IMR-90 (cell line): ENCODE data around the gene RAB20. TPM values are rescaled to one million over a fixed set of nuclear protein-coding genes. Genes with fewer than 3 reads are reported as not detected.

Source experiments
- ATAC-seq: fragments of 200-7000 bp; cut with Tn5 transposase; 2 replicates; pipeline ENCODE4 v1.9.1; 2020; ENCODE audit warnings: low read depth, mild to moderate bottlenecking, moderate library complexity
- BruUV-seq: library from RNA; stranded (reverse); fragments of 400-500 nt; replicated peaks from 2 replicates; lab custom pipeline; 2021; lab: Mats Ljungman, UMichigan
- CTCF ChIA-PET: fragments of 300-600 bp; formaldehyde crosslinking; extraction: SDS; loops from one replicate; lab custom pipeline; 2021; ENCODE audit warnings: antibody characterized with exemption; lab: Yijun Ruan, JAX
- POLR2A ChIA-PET: fragments of 300-600 bp; sonication (Branson Sonifier 250); formaldehyde crosslinking; loops from one replicate; lab custom pipeline; 2022; ENCODE audit warnings: antibody characterized with exemption; ENCODE audit not compliant: unreplicated experiment; lab: Charles Lee
- DNase-seq: peaks from one replicate; pipeline ENCODE4 v3.0.0; 2013
- H2AFZ ChIP-seq: replicated peaks from 2 replicates; pipeline ENCODE3; 2013; ENCODE audit warnings: low read length, mild to moderate bottlenecking; ENCODE audit not compliant: poor library complexity
- H2AK5ac ChIP-seq: 2 replicates; pipeline ENCODE4 v1.6.1; 2013; ENCODE audit warnings: low read depth, low read length, inconsistent platforms
- H2AK9ac ChIP-seq: replicated peaks from 2 replicates; pipeline ENCODE3; 2013; ENCODE audit warnings: mild to moderate bottlenecking, low read depth, low read length, moderate library complexity; ENCODE audit not compliant: poor library complexity
- H2BK120ac ChIP-seq: 2 replicates; pipeline ENCODE4 v1.6.1; 2013; ENCODE audit warnings: low read depth, low read length, inconsistent platforms
- H2BK15ac ChIP-seq: 3 replicates; pipeline ENCODE4 v1.6.1; 2013; ENCODE audit warnings: low read depth, low read length, inconsistent platforms
- H2BK20ac ChIP-seq: 2 replicates; pipeline ENCODE4 v1.6.1; 2013; ENCODE audit warnings: low read depth, mild to moderate bottlenecking, inconsistent platforms, low read length, moderate library complexity
- H2BK5ac ChIP-seq: 2 replicates; pipeline ENCODE4 v1.6.1; 2013; ENCODE audit warnings: mild to moderate bottlenecking, low read depth, low read length, inconsistent platforms; ENCODE audit not compliant: poor library complexity, severe bottlenecking
- H3K14ac ChIP-seq: replicated peaks from 2 replicates; pipeline ENCODE4 v1.6.1; 2013; ENCODE audit warnings: low read depth, low read length, inconsistent platforms
- H3K18ac ChIP-seq: 2 replicates; pipeline ENCODE4 v1.6.1; 2013; ENCODE audit warnings: low read depth, low read length, control low read depth
- H3K23ac ChIP-seq: 2 replicates; pipeline ENCODE4 v1.6.1; 2013; ENCODE audit warnings: low read depth, low read length, inconsistent platforms
- H3K27ac ChIP-seq: 2 replicates; pipeline ENCODE4 v1.5.1; 2013; ENCODE audit warnings: mild to moderate bottlenecking, control low read depth, low read length; ENCODE audit not compliant: insufficient read depth
- H3K27me3 ChIP-seq: 2 replicates; pipeline ENCODE4 v1.6.1; 2013; ENCODE audit warnings: low read length; ENCODE audit not compliant: control insufficient read depth, insufficient read depth
- H3K36me3 ChIP-seq: 2 replicates; pipeline ENCODE4 v1.6.1; 2013; ENCODE audit warnings: low read length, mixed read lengths; ENCODE audit not compliant: control insufficient read depth, insufficient read depth
- H3K4ac ChIP-seq: 2 replicates; pipeline ENCODE4 v1.6.1; 2013; ENCODE audit warnings: low read depth, low read length, inconsistent platforms
- H3K4me1 ChIP-seq: 2 replicates; pipeline ENCODE4 v1.6.1; 2013; ENCODE audit warnings: low read length, mixed read lengths; ENCODE audit not compliant: control insufficient read depth, insufficient read depth
- H3K4me2 ChIP-seq: 2 replicates; pipeline ENCODE4 v1.6.1; 2013; ENCODE audit warnings: low read depth, mild to moderate bottlenecking, control low read depth, low read length, moderate library complexity
- H3K4me3 ChIP-seq: 2 replicates; pipeline ENCODE4 v1.5.1; 2013; ENCODE audit warnings: low read depth, mild to moderate bottlenecking, control low read depth, low read length, moderate library complexity; ENCODE audit not compliant: insufficient read depth
- H3K56ac ChIP-seq: 2 replicates; pipeline ENCODE4 v1.6.1; 2013; ENCODE audit warnings: low read length, inconsistent platforms; ENCODE audit not compliant: insufficient read depth; ENCODE audit errors: extremely low read depth
- H3K79me1 ChIP-seq, 2 experiments: 2 replicates each; pipeline ENCODE4 v1.6.1; 2013; ENCODE audit warnings: low read length in 2 of 2, inconsistent platforms in 1 of 2, low read depth in 1 of 2
- H3K9ac ChIP-seq: 2 replicates; pipeline ENCODE4 v1.6.1; 2013; ENCODE audit warnings: low read depth, low read length, control low read depth
- H3K9me1 ChIP-seq: 2 replicates; pipeline ENCODE4 v1.6.1; 2013; ENCODE audit warnings: low read length, inconsistent platforms; ENCODE audit not compliant: insufficient read depth
- H3K9me3 ChIP-seq: 2 replicates; pipeline ENCODE4 v1.6.1; 2013; ENCODE audit warnings: low read length; ENCODE audit not compliant: control insufficient read depth, insufficient read depth
- H4K20me1 ChIP-seq: 2 replicates; pipeline ENCODE4 v1.6.1; 2013; ENCODE audit warnings: low read length, inconsistent platforms; ENCODE audit not compliant: insufficient read depth
- H4K5ac ChIP-seq: 2 replicates; pipeline ENCODE4 v1.6.1; 2013; ENCODE audit warnings: mild to moderate bottlenecking, low read depth, low read length, control low read depth
- H4K8ac ChIP-seq, 2 experiments: 2 replicates each; pipeline ENCODE4 v1.6.1; 2013; ENCODE audit warnings: low read depth in 2 of 2, low read length in 2 of 2, control low read depth in 1 of 2, inconsistent platforms in 1 of 2
- H4K91ac ChIP-seq: 2 replicates; pipeline ENCODE4 v1.6.1; 2013; ENCODE audit warnings: low read depth, low read length, inconsistent platforms; ENCODE audit not compliant: insufficient read depth
- BHLHE40 ChIP-seq: fragments of 150-350 bp; IDR thresholded peaks from 2 replicates; pipeline ENCODE4 v1.6.1; 2016; ENCODE audit warnings: mild to moderate bottlenecking, low read depth, low read length
- CEBPB ChIP-seq: IDR thresholded peaks from 2 replicates; pipeline ENCODE4 v1.6.1; 2012; ENCODE audit warnings: low read depth, low read length, improper control_type of control experiment
- CHD1 ChIP-seq: IDR thresholded peaks from 2 replicates; pipeline ENCODE4 v1.6.1; 2012; ENCODE audit warnings: low read depth, low read length, improper control_type of control experiment
- FOS ChIP-seq: fragments of 150-350 bp; IDR thresholded peaks from 2 replicates; pipeline ENCODE4 v1.6.1; 2016; ENCODE audit warnings: low read depth, low read length
- MAZ ChIP-seq: IDR thresholded peaks from 2 replicates; pipeline ENCODE4 v1.6.1; 2012; ENCODE audit warnings: low read depth, mild to moderate bottlenecking, low read length, improper control_type of control experiment, moderate library complexity, borderline replicate concordance
- MXI1 ChIP-seq: IDR thresholded peaks from 2 replicates; pipeline ENCODE4 v1.6.1; 2012; ENCODE audit warnings: low read depth, mild to moderate bottlenecking, low read length, moderate library complexity, borderline replicate concordance
- NFE2L2 ChIP-seq: fragments of 150-350 bp; IDR thresholded peaks from 2 replicates; pipeline ENCODE4 v1.6.1; 2016; ENCODE audit warnings: low read depth, mild to moderate bottlenecking, low read length
- POLR2A ChIP-seq: IDR thresholded peaks from 2 replicates; pipeline ENCODE4 v1.6.1; 2012; ENCODE audit warnings: mild to moderate bottlenecking, low read depth, low read length
- RAD21 ChIP-seq: IDR thresholded peaks from 2 replicates; pipeline ENCODE4 v1.6.1; 2012; ENCODE audit warnings: low read length, improper control_type of control experiment
- RCOR1 ChIP-seq: IDR thresholded peaks from 2 replicates; pipeline ENCODE4 v1.6.1; 2012; ENCODE audit warnings: mild to moderate bottlenecking, low read length, improper control_type of control experiment; ENCODE audit not compliant: insufficient replicate concordance
- RFX5 ChIP-seq: IDR thresholded peaks from 2 replicates; pipeline ENCODE4 v1.8.0; 2012; ENCODE audit warnings: low read depth, mild to moderate bottlenecking, low read length, moderate library complexity
- SMC3 ChIP-seq: fragments of 150-350 bp; IDR thresholded peaks from 2 replicates; pipeline ENCODE4 v1.6.1; 2016; ENCODE audit warnings: low read depth, mild to moderate bottlenecking, antibody characterized with exemption, low read length, moderate library complexity
- WGBS, 2 experiments: methylation state at CpG; one replicate each; pipeline versions ENCODE4 v1.1.5 to v1.1.7; 2013; ENCODE audit warnings: missing lambda C conversion rate in 2 of 2; ENCODE audit not compliant: insufficient read length in 1 of 2; ENCODE audit errors: extremely low coverage in 2 of 2; 5-methylcytosine and 5-hydroxymethylcytosine counted together
- dilution Hi-C: fragments of 300-500 bp; cut with HindIII; formaldehyde crosslinking; loops from one replicate; pipeline ENCODE4 v1.14.3; 2018; ENCODE audit warnings: low sequenced_read_pairs; ENCODE audit not compliant: unreplicated experiment
- in situ Hi-C: fragments of 300-500 bp; cut with MboI; formaldehyde crosslinking; loops from 3 replicates; pipeline ENCODE4 v1.14.3; 2019; ENCODE audit warnings: low sequenced_read_pairs, inconsistent platforms, mixed read lengths
- intact Hi-C: fragments of 100-400 bp; cut with micrococcal nuclease; formaldehyde crosslinking; loops from 2 replicates; pipeline ENCODE4 v1.10.0; 2022
- polyA plus RNA-seq, 3 experiments: library from polyadenylated mRNA; depleted of rRNA; stranded (reverse); fragments of >200 nt; gene quantifications; 2 replicates each; pipeline ENCODE4 v1.2.3, GENCODE V29; 2012; ENCODE audit warnings: low replicate concordance in 1 of 3
- total RNA-seq: library from RNA; depleted of rRNA; stranded (reverse); fragments of >200 nt; gene quantifications from 2 replicates; pipeline ENCODE4 v1.2.3, GENCODE V29; 2012
- TF ChIP-seq, protein P1 (sequence below): fragments of 150-350 bp; IDR thresholded peaks from 2 replicates; pipeline ENCODE4 v1.6.1; 2016; ENCODE audit warnings: low read depth, mild to moderate bottlenecking, low read length, moderate library complexity, borderline replicate concordance
- TF ChIP-seq, protein P2 (sequence below): conservative IDR thresholded peaks from 2 replicates; pipeline ENCODE4 v1.5.1; 2012; ENCODE audit warnings: mild to moderate bottlenecking, low read depth, low read length, improper control_type of control experiment

RAB20 gene
- total and polyA plus RNA-seq, 2 of the 4 experiments (the other 2 are of a cell fraction): 3.8 to 5.1 TPM

GRCh38 chr13:110557610-110558305 lies 3.8 kb downstream of the RAB20 start:
- no peak overlapping the region for H2BK120ac ChIP-seq
- no peak overlapping the region for H3K4me2 ChIP-seq
- H3K23ac ChIP-seq: no peak overlapping the region
- H3K4me1 ChIP-seq: peaks cover 6% of the 10 kb centered on the region
- H4K8ac ChIP-seq: no peak overlapping the region
- BruUV-seq: no TSS peak
- H3K9me3 ChIP-seq: peaks cover 2% of the 10 kb centered on the region; the same call in 1 of the 2 replicates
- no peak overlapping the region for H4K91ac ChIP-seq
- no peak overlapping the region for H3K4ac ChIP-seq
- no peak overlapping the region for H2BK5ac ChIP-seq
- intact Hi-C loops: no loop called here
- no peak overlapping the region for H3K27ac ChIP-seq
- H3K56ac ChIP-seq: no peak overlapping the region
- H2AFZ ChIP-seq: no peak overlapping the region
- no peak overlapping the region for H3K9ac ChIP-seq
- no peak overlapping the region for H3K4me3 ChIP-seq
- dilution Hi-C loops: no loop called here
- peaks cover 5% of the 10 kb centered on the region; the same call in 1 of the 2 replicates for H4K20me1 ChIP-seq
- ATAC-seq (no peak), DNase-seq (no peak)
- H3K79me1 ChIP-seq: peaks cover 0 to 6% of the 10 kb centered on the region in 2 experiments; a peak in 1 of 4 replicates
- no peak overlapping the region for H4K5ac ChIP-seq
- H2BK20ac ChIP-seq: no peak overlapping the region
- TF ChIP-seq RAD21 (no peak), SMC3 (no peak), CHD1 (no peak), CEBPB (no peak), RFX5 (no peak), POLR2A (no peak), FOS (no peak), MXI1 (no peak), BHLHE40 (no peak), RCOR1 (no peak), MAZ (no peak), NFE2L2 (no peak)
- TF ChIP-seq, protein P1, sequence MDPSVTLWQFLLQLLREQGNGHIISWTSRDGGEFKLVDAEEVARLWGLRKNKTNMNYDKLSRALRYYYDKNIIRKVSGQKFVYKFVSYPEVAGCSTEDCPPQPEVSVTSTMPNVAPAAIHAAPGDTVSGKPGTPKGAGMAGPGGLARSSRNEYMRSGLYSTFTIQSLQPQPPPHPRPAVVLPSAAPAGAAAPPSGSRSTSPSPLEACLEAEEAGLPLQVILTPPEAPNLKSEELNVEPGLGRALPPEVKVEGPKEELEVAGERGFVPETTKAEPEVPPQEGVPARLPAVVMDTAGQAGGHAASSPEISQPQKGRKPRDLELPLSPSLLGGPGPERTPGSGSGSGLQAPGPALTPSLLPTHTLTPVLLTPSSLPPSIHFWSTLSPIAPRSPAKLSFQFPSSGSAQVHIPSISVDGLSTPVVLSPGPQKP: no peak
- TF ChIP-seq, protein P2, sequence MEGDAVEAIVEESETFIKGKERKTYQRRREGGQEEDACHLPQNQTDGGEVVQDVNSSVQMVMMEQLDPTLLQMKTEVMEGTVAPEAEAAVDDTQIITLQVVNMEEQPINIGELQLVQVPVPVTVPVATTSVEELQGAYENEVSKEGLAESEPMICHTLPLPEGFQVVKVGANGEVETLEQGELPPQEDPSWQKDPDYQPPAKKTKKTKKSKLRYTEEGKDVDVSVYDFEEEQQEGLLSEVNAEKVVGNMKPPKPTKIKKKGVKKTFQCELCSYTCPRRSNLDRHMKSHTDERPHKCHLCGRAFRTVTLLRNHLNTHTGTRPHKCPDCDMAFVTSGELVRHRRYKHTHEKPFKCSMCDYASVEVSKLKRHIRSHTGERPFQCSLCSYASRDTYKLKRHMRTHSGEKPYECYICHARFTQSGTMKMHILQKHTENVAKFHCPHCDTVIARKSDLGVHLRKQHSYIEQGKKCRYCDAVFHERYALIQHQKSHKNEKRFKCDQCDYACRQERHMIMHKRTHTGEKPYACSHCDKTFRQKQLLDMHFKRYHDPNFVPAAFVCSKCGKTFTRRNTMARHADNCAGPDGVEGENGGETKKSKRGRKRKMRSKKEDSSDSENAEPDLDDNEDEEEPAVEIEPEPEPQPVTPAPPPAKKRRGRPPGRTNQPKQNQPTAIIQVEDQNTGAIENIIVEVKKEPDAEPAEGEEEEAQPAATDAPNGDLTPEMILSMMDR: no peak
- WGBS, 2 experiments: 96% methylated on average over 5 of the region's 23 CpGs; no CpG with 5 or more reads in 1 of the 2 experiments
- POLR2A ChIA-PET: no interaction called here
- H2BK15ac ChIP-seq: no peak overlapping the region
- CTCF ChIA-PET: no interaction called here
- in situ Hi-C loops: no loop called here
- no peak overlapping the region for H2AK5ac ChIP-seq
- peaks cover 2% of the 10 kb centered on the region; the same call in 1 of the 2 replicates for H3K9me1 ChIP-seq
- H2AK9ac ChIP-seq: no peak overlapping the region
- no peak overlapping the region for H3K14ac ChIP-seq
- H3K36me3 ChIP-seq: 0 out of 2 replicates have a peak, but pooled peaks cover 2% of the 10 kb centered on the region
- no peak overlapping the region for H3K18ac ChIP-seq
- H3K27me3 ChIP-seq: no peaks in the 10 kb centered on the region
